ENCODE data around the gene YIPF2. TPM values are rescaled to one million over a fixed set of nuclear protein-coding genes. Genes with fewer than 3 reads are reported as not detected.

The YIPF2 gene
- total RNA-seq = 37.4 TPM
- 10 to 100 TPM; 23.2 to 36.9 (median 31.1) TPM for polyA plus RNA-seq (ENCODE audit: insufficient read depth in 1 of 8, insufficient read length in 8 of 8, low replicate concordance in 1 of 8)
- long read RNA-seq, donor 1, partial matches to known transcripts = 0 of 2 reads
- long read RNA-seq, donor 1, other reads (novel, unspliced or antisense) = 0 of 2 reads
- long read RNA-seq, donor 2, partial matches to known transcripts = 0 of 2 reads
- long read RNA-seq, donor 2, other reads (novel, unspliced or antisense) = 0 of 2 reads
- long read RNA-seq, donor 3, partial matches to known transcripts = 34 of 40 reads
- long read RNA-seq, donor 3, other reads (novel, unspliced or antisense) = 0 of 40 reads
- long read RNA-seq, donor 4, partial matches to known transcripts = 0 of 2 reads
- long read RNA-seq, donor 4, other reads (novel, unspliced or antisense) = 0 of 2 reads
- long read RNA-seq, donor 5, transcript YIPF2-204 (10 exons, 1,550 nt) = major isoform, 8 of 25 reads
- long read RNA-seq, donor 5, partial matches to known transcripts = 11 of 25 reads
- long read RNA-seq, donor 5, other reads (novel, unspliced or antisense) = 0 of 25 reads
- long read RNA-seq, donor 6, transcript YIPF2-201 (10 exons, 2,087 nt) = major isoform, 6 of 140 reads
- long read RNA-seq, donor 6, partial matches to known transcripts = 116 of 140 reads
- long read RNA-seq, donor 6, other reads (novel, unspliced or antisense) = 16 of 140 reads
- long read RNA-seq, donor 7, transcript YIPF2-201 (10 exons, 2,087 nt) = major isoform, 5 of 6 reads
- long read RNA-seq, donor 7, partial matches to known transcripts = 0 of 6 reads
- long read RNA-seq, donor 7, other reads (novel, unspliced or antisense) = 0 of 6 reads
- long read RNA-seq, donor 8, partial matches to known transcripts = 25 of 30 reads
- long read RNA-seq, donor 8, other reads (novel, unspliced or antisense) = 0 of 30 reads
- long read RNA-seq, donor 9, partial matches to known transcripts = 0 of 1 reads
- long read RNA-seq, donor 9, other reads (novel, unspliced or antisense) = 0 of 1 reads
- long read RNA-seq, donor 10, partial matches to known transcripts = 30 of 33 reads
- long read RNA-seq, donor 10, other reads (novel, unspliced or antisense) = 0 of 33 reads
- long read RNA-seq, donor 11, partial matches to known transcripts = 0 of 5 reads
- long read RNA-seq, donor 11, other reads (novel, unspliced or antisense) = 0 of 5 reads

DNA sequence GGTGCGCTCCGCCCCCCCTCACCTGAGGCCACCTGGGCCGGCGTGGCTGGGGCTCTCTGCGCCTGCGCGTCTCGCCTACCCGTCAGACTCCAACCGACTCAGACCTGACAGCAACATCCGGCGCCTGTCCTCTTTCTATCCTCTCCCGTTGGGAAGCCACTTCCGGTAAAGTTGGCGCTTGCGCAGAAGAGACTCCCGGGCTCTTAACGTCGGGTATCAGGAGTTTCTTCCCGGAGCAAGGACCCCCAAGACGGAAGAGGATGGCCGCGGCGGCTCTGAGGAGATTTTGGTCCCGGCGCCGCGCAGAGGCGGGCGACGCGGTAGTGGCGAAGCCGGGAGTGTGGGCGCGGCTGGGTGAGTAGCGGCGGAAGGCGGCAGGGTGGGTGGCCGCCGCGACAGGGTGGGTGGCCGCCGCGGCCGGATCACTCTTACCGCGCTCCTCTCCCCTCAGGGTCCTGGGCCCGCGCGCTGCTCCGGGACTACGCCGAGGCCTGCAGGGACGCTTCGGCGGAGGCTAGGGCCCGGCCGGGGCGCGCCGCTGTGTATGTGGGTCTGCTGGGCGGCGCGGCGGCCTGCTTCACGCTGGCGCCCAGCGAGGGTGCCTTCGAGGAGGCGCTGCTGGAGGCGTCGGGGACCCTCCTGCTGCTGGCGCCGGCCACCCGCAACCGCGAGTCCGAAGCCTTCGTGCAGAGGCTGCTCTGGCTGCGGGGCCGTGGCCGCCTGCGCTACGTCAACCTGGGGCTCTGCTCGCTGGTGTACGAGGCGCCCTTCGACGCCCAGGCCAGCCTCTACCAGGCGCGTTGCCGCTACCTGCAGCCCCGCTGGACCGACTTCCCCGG lies at the start of gene YIPF2, which contains the start of gene TIMM29:
Gene YIPF2 (minus strand): TSS at position 77 of the 839 bp plus-strand sequence. CDS start 229 bp downstream, outside the sequence.
Gene TIMM29 (plus strand): TSS at position 249 of the 839 bp plus-strand sequence. CDS start 12 bp downstream, at position 261.
- Histone ChIP-seq H3K4me3 (ENCODE audit: low read length) (peak within 1 kb of the TSS; percentile 85), H3K27me3 (ENCODE audit: control insufficient read depth, insufficient read depth, low read length) (no peaks in the 10 kb centered on the region), H3K4me1 (ENCODE audit: control insufficient read depth, insufficient read depth, low read length) (peaks cover 19% of the 10 kb centered on the region), H3K9me3 (replicated peaks; ENCODE audit: control insufficient read depth, low read depth, low read length) (no peaks in the 10 kb centered on the region), H3K27ac (ENCODE audit: low read length) (peak within 1 kb of the TSS; percentile 91), H3K36me3 (ENCODE audit: control insufficient read depth, insufficient read depth, low read length) (peaks cover 42% of the 10 kb centered on the region)
- peak; percentile 100 for DNase-seq
- WGBS (ENCODE audit: insufficient coverage) = under 1% methylated on average over 93 of the region's 96 CpGs

DNA sequence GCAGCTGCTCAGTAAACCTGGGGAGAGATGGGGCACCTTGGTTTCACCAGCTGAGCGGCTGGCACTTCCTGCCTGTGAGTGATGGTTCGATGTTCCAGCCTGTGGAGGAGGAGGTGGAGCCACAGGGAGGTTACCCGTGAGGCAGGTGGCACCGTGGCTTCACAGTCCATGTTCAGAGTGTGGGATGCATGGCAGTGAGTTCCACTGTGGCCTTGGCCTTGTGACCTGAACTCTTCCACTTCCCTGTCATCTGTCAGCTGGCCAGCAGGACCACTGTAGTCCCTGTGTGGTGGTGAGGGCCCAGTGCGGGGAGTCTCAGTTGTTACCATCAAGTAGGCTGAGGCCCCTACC lies 49.3 kb upstream of the YIPF2 start:
- Histone ChIP-seq H3K4me3 (ENCODE audit: low read length) (no peak overlapping the region), H3K27ac (ENCODE audit: low read length) (no peak overlapping the region), H3K4me1 (ENCODE audit: control insufficient read depth, insufficient read depth, low read length) (peaks cover 43% of the 10 kb centered on the region), H3K27me3 (ENCODE audit: control insufficient read depth, insufficient read depth, low read length) (no peaks in the 10 kb centered on the region), H3K36me3 (ENCODE audit: control insufficient read depth, insufficient read depth, low read length) (peaks cover 17% of the 10 kb centered on the region), H3K9me3 (replicated peaks; ENCODE audit: control insufficient read depth, low read depth, low read length) (no peaks in the 10 kb centered on the region)
- no peak for DNase-seq
- 87% methylated on average over 4 of the region's 5 CpGs for WGBS (ENCODE audit: insufficient coverage)

DNA sequence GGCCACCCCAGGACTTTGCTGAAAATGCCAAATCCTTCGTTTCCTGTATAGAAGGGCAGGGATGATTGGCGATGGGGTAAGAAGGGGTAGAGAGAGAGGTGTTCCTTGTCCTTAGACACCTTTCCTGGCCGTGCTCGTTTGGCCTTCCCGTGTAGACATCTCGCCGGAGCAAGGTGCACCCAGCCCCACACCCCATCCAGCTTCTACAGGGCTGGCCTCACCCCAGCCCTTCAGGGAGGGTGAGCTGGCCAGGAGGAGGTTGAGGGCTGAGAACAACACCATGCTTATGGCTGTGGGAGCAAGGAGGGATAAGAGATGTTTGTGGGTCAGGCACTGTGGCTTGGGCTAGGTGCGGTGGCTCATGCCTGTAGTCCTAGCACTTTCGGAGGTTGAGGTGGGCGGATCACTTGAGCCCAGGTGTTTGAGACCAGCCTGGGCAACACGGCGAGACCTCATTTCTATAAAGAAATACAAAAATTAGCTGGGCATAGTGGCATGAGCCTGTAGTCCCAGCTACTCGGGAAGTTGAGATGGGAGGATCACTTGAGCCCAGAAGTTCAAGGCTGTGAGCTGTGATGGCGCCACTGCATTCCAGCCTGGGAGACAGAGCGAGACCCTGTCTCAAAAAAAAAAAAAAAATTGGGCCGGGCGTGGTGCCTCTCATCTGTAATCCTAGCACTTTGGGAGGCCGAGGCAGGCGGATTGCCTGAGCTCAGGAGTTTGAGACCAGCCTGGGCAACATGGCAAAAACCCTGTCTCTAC lies 47.9 kb upstream of the YIPF2 start:
- DNase-seq = no peak
- Histone ChIP-seq H3K27ac (ENCODE audit: low read length) (peak overlapping the region; percentile 84), H3K4me3 (ENCODE audit: low read length) (no peak overlapping the region), H3K4me1 (ENCODE audit: control insufficient read depth, insufficient read depth, low read length) (peaks cover 43% of the 10 kb centered on the region), H3K27me3 (ENCODE audit: control insufficient read depth, insufficient read depth, low read length) (no peaks in the 10 kb centered on the region), H3K9me3 (replicated peaks; ENCODE audit: control insufficient read depth, low read depth, low read length) (no peaks in the 10 kb centered on the region), H3K36me3 (ENCODE audit: control insufficient read depth, insufficient read depth, low read length) (peaks cover 16% of the 10 kb centered on the region)
- 74% methylated on average over 5 of the region's 19 CpGs for WGBS (ENCODE audit: insufficient coverage)

- Histone ChIP-seq H3K27ac (ENCODE audit: low read length) (peak overlapping the region; percentile 84), H3K27me3 (ENCODE audit: control insufficient read depth, insufficient read depth, low read length) (no peaks in the 10 kb centered on the region), H3K4me3 (ENCODE audit: low read length) (no peak overlapping the region), H3K36me3 (ENCODE audit: control insufficient read depth, insufficient read depth, low read length) (peaks cover 12% of the 10 kb centered on the region), H3K9me3 (replicated peaks; ENCODE audit: control insufficient read depth, low read depth, low read length) (no peaks in the 10 kb centered on the region), H3K4me1 (ENCODE audit: control insufficient read depth, insufficient read depth, low read length) (peaks cover 43% of the 10 kb centered on the region)
- 35% methylated on average over 13 of the region's 19 CpGs for WGBS (ENCODE audit: insufficient coverage)
- DNase-seq = peak; percentile 96
These were observed 47.1 kb upstream of the YIPF2 start for GRCh38 chr19:10975374-10976130.

GRCh38 chr19:10971107-10971726 lies 42.8 kb upstream of the YIPF2 start:
- no peaks in the 10 kb centered on the region for H3K27me3 ChIP-seq (ENCODE audit: control insufficient read depth, insufficient read depth, low read length)
- no peak overlapping the region for H3K4me3 ChIP-seq (ENCODE audit: low read length)
- no peak overlapping the region for H3K27ac ChIP-seq (ENCODE audit: low read length)
- DNase-seq = no peak
- H3K4me1 ChIP-seq (ENCODE audit: control insufficient read depth, insufficient read depth, low read length) = peaks cover 36% of the 10 kb centered on the region
- H3K9me3 ChIP-seq (replicated peaks; ENCODE audit: control insufficient read depth, low read depth, low read length) = no peaks in the 10 kb centered on the region
- H3K36me3 ChIP-seq (ENCODE audit: control insufficient read depth, insufficient read depth, low read length) = peaks cover 5% of the 10 kb centered on the region
- 82% methylated on average over 5 of the region's 8 CpGs for WGBS (ENCODE audit: insufficient coverage)

- 49% methylated on average over 6 of the region's 10 CpGs for WGBS (ENCODE audit: insufficient coverage)
- DNase-seq = no peak
- Histone ChIP-seq H3K36me3 (ENCODE audit: control insufficient read depth, insufficient read depth, low read length) (peaks cover 9% of the 10 kb centered on the region), H3K4me1 (ENCODE audit: control insufficient read depth, insufficient read depth, low read length) (peaks cover 27% of the 10 kb centered on the region), H3K27ac (ENCODE audit: low read length) (peak overlapping the region; percentile 35), H3K4me3 (ENCODE audit: low read length) (no peak overlapping the region), H3K27me3 (ENCODE audit: control insufficient read depth, insufficient read depth, low read length) (no peaks in the 10 kb centered on the region), H3K9me3 (replicated peaks; ENCODE audit: control insufficient read depth, low read depth, low read length) (no peaks in the 10 kb centered on the region)
These were observed 40.2 kb upstream of the YIPF2 start for GRCh38 chr19:10968527-10969135.

- DNase-seq = no peak
- Histone ChIP-seq H3K4me3 (ENCODE audit: low read length) (no peak overlapping the region), H3K9me3 (replicated peaks; ENCODE audit: control insufficient read depth, low read depth, low read length) (no peaks in the 10 kb centered on the region), H3K27me3 (ENCODE audit: control insufficient read depth, insufficient read depth, low read length) (no peaks in the 10 kb centered on the region), H3K36me3 (ENCODE audit: control insufficient read depth, insufficient read depth, low read length) (peaks cover 4% of the 10 kb centered on the region), H3K27ac (ENCODE audit: low read length) (no peak overlapping the region), H3K4me1 (ENCODE audit: control insufficient read depth, insufficient read depth, low read length) (peaks cover 42% of the 10 kb centered on the region)
- 86% methylated on average over 7 of the region's 8 CpGs for WGBS (ENCODE audit: insufficient coverage)
These were observed 38.4 kb upstream of the YIPF2 start for GRCh38 chr19:10966809-10967208.

GRCh38 chr19:10965398-10965797 lies 37.0 kb upstream of the YIPF2 start:
- no peak overlapping the region for H3K4me3 ChIP-seq (ENCODE audit: low read length)
- no peak overlapping the region for H3K27ac ChIP-seq (ENCODE audit: low read length)
- no peaks in the 10 kb centered on the region for H3K9me3 ChIP-seq (replicated peaks; ENCODE audit: control insufficient read depth, low read depth, low read length)
- no peaks in the 10 kb centered on the region for H3K27me3 ChIP-seq (ENCODE audit: control insufficient read depth, insufficient read depth, low read length)
- peaks cover 41% of the 10 kb centered on the region for H3K4me1 ChIP-seq (ENCODE audit: control insufficient read depth, insufficient read depth, low read length)
- WGBS (ENCODE audit: insufficient coverage) = 60% methylated on average over 1 of the region's 6 CpGs
- DNase-seq = no peak
- peaks cover 4% of the 10 kb centered on the region for H3K36me3 ChIP-seq (ENCODE audit: control insufficient read depth, insufficient read depth, low read length)

Data from muscle of leg (tissue), 16 donors.